Measurements from ENCODE around the gene C19orf67. TPM values are rescaled to one million over a fixed set of nuclear protein-coding genes. Genes with fewer than 3 reads are reported as not detected.

Gene C19orf67
- total RNA-seq, 4 donors from 2014 or later = not detected

DNA sequence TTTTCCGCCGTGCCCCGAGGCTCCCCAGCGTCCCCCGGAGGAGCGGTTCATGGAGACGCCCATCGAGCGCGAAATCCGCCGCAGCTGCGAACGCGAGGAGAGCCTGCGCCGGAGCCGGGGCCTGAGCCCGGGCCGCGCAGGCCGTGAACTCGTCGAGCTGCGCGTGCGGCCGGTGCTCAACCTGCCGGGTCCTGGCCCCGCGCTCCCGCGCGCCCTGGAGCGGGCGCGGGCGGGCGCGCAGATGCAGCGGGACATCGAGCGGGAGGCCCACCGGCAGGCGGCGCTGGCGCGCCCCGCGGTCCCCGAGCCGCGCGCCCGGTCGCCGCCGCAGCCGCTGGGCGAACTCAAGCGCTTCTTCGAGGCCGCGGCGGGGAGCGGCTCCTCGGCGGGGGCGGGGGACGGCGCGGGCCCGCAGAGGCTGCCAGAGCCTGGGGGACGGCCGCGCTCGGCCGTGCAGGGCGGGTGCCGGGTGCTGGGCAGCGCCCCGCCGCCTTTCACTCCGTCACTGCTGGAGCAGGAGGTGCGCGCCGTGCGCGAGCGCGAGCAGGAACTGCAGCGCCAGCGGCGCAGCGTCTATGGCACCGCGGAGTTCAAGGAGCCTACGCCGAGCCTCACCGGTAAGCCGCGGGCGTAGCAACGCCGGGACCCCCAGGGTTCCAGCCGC, 12.2 kb downstream of the C19orf67 start:
- no peak for DNase-seq (ENCODE audit: low spot score)
- TF ChIP-seq, protein P1, sequence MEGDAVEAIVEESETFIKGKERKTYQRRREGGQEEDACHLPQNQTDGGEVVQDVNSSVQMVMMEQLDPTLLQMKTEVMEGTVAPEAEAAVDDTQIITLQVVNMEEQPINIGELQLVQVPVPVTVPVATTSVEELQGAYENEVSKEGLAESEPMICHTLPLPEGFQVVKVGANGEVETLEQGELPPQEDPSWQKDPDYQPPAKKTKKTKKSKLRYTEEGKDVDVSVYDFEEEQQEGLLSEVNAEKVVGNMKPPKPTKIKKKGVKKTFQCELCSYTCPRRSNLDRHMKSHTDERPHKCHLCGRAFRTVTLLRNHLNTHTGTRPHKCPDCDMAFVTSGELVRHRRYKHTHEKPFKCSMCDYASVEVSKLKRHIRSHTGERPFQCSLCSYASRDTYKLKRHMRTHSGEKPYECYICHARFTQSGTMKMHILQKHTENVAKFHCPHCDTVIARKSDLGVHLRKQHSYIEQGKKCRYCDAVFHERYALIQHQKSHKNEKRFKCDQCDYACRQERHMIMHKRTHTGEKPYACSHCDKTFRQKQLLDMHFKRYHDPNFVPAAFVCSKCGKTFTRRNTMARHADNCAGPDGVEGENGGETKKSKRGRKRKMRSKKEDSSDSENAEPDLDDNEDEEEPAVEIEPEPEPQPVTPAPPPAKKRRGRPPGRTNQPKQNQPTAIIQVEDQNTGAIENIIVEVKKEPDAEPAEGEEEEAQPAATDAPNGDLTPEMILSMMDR (IDR thresholded peaks at IDR 0.05) = peak in 1 of 3 donors; percentile 36
- peak; percentile 58 for ATAC-seq (ENCODE audit: low FRiP score)

DNA sequence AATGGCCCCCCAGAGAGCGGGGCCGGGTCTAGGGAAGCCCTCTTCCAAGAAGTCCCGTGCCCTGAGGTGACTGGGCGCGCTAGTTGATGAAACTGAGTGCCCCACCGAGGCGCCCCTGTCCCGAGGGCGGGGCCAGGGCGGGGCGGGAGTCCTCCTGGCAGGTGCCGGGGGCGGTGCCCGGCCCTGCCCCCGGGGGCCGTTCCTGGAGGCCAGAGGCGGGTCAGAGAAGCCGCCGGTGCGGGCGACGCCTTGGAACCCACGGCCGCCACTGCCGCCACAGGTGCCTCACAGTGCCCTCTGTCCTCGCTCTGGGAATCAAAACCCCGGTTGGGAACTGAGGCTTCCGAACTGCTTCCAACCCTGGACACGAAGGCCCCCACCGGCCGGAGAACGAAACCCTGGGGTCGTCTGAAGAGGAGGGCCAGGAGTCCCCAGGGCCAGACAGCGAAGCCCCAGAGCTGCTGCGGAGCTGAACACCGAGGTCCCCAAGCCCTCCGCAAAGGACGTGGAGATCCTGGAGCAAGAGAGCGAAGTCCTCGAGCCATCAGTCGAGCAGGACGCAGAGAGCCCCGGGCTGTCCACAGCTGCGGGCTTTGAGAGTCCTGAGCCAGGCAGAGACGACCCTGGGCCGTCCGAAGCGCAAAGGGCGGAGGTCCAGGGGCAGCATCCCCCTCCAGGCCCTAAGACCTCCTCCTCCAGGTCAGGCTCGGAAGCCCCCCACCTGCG, 12.9 kb downstream of the C19orf67 start, which contains the start of gene MISP3:
Gene MISP3 (plus strand): TSS at position 252 of the 726 bp plus-strand sequence. CDS start 524 bp downstream, outside the sequence.
- ATAC-seq (ENCODE audit: low FRiP score) (peak; percentile 24), DNase-seq (ENCODE audit: low spot score) (no peak)
- TF ChIP-seq, protein P1 (IDR thresholded peaks at IDR 0.05) = no peak

DNA sequence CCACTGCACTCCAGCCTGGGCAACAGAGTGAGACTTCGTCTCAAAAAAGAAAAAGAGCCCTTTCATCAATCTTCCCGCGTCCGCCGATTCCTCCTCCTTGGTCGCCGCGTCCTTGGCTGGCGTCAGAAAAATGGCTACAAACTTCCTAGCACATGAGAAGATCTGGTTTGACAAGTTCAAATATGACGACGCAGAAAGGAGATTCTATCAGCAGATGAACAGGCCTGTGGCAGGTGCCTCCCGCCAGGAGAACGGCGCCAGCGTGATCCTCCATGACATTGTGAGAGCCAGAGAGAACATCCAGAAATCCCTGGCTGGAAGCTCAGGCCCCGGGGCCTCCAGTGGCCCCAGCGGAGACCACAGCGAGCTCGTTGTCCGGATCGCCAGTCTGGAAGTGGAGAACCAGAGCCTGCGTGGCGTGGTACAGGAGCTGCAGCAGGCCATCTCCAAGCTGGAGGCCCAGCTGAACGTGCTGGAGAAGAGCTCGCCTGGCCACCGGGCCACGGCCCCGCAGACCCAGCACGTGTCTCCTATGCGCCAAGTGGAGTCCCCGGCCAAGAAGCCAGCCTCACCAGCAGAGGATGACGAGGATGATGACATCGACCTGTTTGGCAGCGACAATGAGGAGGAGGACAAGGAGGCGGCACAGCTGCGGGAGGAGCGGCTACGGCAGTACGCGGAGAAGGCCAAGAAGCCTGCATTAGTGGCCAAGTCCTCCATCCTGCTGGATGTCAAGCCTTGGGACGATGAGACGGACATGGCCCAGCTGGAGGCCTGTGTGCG, 15.1 kb downstream of the C19orf67 start:
- ATAC-seq (ENCODE audit: low FRiP score) (no peak), DNase-seq (ENCODE audit: low spot score) (no peak)
- TF ChIP-seq, protein P1 (IDR thresholded peaks at IDR 0.05) = no peak

DNA sequence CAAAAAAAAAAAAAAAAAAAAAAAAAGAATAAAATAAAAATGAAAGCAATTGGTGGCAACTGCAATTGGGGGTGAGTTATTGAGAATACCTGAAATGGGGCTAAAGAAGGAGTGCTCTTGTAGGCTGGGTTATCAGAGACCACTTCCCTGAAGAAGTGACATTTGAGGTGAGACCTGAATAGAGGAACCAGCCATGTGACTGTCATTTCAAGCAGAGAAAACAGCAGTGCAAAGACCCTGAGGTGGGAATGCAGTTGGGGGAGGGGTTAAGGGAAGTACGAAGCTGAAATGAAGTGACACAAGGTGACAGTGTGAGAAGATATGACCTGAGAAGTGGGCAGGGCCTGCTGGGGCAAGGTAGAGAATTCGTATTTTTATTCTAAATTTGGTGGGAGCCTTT, 19.4 kb downstream of the C19orf67 start:
- ATAC-seq (ENCODE audit: low FRiP score) (no peak), DNase-seq (ENCODE audit: low spot score) (no peak)
- TF ChIP-seq, protein P1 (IDR thresholded peaks at IDR 0.05) = no peak

DNA sequence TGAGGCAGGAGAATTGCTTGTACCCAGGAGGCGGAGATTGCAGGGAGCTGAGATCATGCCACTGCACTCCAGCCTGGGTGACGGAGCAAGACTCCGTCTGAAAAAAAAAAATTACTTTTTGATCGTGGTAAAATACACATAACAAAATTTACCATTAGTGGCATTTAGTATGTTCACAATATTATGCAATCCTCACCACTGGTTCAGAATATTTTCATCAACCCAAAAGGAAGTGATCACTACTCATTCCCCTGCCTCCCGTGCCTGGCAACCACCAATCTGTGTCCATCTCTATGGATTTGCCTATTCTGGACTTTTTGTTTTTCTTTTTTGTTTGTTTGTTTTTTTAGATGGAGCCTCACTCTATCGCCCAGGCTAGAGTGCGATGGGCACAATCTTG, 22.5 kb downstream of the C19orf67 start:
- ATAC-seq (ENCODE audit: low FRiP score) = no peak

DNA sequence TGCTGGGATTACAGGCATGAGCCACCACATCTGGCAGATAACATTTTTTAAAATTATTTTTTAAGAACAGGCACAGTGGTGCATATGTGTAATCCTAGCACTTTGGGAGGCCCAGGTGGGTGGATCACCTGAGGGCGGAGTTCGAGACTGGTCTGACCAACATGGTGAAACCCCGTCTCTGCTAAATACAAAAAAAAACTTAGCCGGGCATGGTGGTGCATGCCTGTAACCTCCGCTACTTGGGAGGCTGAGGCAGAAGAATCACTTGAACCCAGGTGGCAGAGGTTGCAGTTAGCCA, 23.1 kb downstream of the C19orf67 start:
- ATAC-seq (ENCODE audit: low FRiP score) (no peak), DNase-seq (ENCODE audit: low spot score) (no peak)
- TF ChIP-seq, protein P1 (IDR thresholded peaks at IDR 0.05) = no peak

More for the DNA sequence above, 22.5 kb downstream of the C19orf67 start:
- TF ChIP-seq, protein P1 (IDR thresholded peaks at IDR 0.05) = no peak
- DNase-seq (ENCODE audit: low spot score) = no peak

Measured in omental fat pad (tissue), 4 donors.